ENCODE measurements around the gene OR11H12.
A peak's percentile ranks its signal among the peaks of the same experiment; 100 is the strongest.
"Not testable (repeated sequence)": the region's sequence is repeated elsewhere in the genome, so short reads cannot be mapped to it uniquely, and the experiment has no call there.

OR11H12 gene, protein sequence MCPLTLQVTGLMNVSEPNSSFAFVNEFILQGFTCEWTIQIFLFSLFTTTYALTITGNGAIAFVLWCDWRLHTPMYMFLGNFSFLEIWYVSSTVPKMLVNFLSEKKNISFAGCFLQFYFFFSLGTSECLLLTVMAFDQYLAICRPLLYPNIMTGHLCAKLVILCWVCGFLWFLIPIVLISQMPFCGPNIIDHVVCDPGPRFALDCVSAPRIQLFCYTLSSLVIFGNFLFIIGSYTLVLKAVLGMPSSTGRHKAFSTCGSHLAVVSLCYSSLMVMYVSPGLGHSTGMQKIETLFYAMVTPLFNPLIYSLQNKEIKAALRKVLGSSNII

GRCh38 chr14:18600817-18601216 lies at the start of gene OR11H12:
TSS of gene OR11H12 (plus strand) at chr14:18601117. CDS start at chr14:18601117, 0 bp downstream.
- not testable (repeated sequence) for DNase-seq (ENCODE audit: low read depth); H3K4me3 ChIP-seq (ENCODE audit: low read depth, low read length)

GRCh38 chr14:18582908-18583307 lies 18.0 kb upstream of the OR11H12 start:
- peak overlapping the region; percentile 42 for H3K4me3 ChIP-seq (ENCODE audit: low read depth, low read length)
- DNase-seq (ENCODE audit: low read depth): not testable (repeated sequence)

DNA sequence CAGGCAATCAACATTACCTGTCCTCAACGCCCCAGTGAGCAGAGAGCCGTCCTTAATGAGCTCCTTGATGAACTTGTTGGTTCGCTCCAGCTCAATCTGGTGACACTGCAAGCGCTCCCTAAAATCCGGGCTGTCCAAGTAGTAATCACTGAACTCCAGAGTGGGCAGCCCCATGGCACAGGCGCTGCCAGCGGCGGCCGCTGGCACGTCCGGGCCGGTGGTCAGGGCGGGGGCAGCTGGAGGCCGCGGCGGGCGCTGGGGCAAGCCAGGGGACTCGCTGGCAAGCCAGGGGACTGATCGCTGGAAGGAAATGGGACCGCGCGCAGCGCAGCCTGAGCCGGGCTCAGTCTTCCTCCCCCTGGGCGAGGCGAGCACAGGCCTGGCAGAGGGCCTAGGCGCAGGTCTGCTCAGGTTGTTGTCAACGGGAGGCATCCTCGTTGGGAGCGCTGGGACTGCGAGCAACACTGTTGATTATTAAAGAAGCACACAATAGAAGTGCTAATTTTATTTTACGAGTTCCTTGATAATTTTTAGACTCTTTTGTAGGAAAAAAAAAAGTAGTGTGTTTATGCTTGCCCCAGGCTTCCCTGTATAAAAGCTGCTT lies 25.8 kb downstream of the OR11H12 start:
- DNase-seq (ENCODE audit: low read depth); H3K4me3 ChIP-seq (ENCODE audit: low read depth, low read length): not testable (repeated sequence)

DNA sequence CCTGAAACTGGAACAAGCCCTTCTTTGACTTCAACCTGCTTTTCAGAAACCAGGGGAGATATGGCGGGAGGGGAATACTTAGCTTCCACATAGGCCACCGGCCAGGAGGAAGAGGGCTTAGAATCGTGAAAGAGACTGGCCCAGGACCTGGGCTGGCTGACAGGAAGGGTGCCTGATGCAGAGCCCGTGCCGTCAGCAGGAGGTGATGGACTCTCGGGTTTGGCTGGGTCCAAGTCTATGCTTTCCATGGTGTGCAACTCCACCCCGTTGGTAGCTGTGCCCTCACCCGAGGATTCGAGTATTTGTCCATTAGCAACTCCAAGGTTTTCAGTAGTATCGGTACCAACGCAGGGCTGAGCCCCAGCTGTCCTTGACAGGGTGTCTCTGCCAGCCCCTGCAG lies 35.1 kb downstream of the OR11H12 start:
- H3K4me3 ChIP-seq (ENCODE audit: low read depth, low read length); DNase-seq (ENCODE audit: low read depth): not testable (repeated sequence)

GRCh38 chr14:18638032-18638431 lies 37.1 kb downstream of the OR11H12 start:
- not testable (repeated sequence) for DNase-seq (ENCODE audit: low read depth); H3K4me3 ChIP-seq (ENCODE audit: low read depth, low read length)

DNA sequence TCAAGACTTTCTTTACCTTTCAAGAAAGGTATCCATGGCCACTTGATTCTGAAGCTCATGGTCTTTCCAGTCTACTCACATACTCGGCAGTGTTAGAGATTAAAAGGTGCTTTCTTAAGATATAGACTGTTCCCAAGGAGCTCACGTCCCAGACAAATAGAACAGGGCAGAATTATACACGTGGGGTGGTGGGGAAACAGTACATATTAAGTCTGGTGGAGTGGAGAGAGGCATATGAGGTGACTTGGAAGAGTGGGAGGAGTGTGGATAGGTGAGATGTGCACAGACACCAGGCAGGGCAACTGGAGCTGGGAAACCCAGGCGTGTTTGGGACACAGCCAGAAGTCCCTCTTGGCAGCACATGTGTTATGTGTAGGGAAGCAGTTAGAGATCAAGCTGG lies 37.9 kb downstream of the OR11H12 start:
- H3K4me3 ChIP-seq (ENCODE audit: low read depth, low read length); DNase-seq (ENCODE audit: low read depth): not testable (repeated sequence)

GRCh38 chr14:18646075-18646730 lies 45.3 kb downstream of the OR11H12 start:
- not testable (repeated sequence) for H3K4me3 ChIP-seq (ENCODE audit: low read depth, low read length); DNase-seq (ENCODE audit: low read depth)

Measured in LNCaP clone FGC (cell line).